GM21526 (cell line): ENCODE results near the gene DOHH.
A peak's percentile ranks its signal among the peaks of the same experiment; 100 is the strongest.

ENCODE experiments used
- ATAC-seq: cut with Tn5 transposase; IDR thresholded peaks from one replicate; pipeline ENCODE4 v1.9.1; 2021; ENCODE audit warnings: moderate library complexity; ENCODE audit not compliant: unreplicated experiment, low FRiP score

DOHH gene

GRCh38 chr19:3505598-3506383, 5.3 kb upstream of the DOHH start, which contains the start of gene FZR1:
Gene FZR1, plus strand, starts transcription at chr19:3506311. Its CDS starts 16,679 bp downstream, at chr19:3522990.
- ATAC-seq = peak; percentile 80

- ATAC-seq = no peak
Measured at GRCh38 chr19:3504735-3505134, 4.3 kb upstream of the DOHH start.

GRCh38 chr19:3503036-3503572, 2.6 kb upstream of the DOHH start:
- no peak for ATAC-seq

- ATAC-seq = no peak
Measured at GRCh38 chr19:3501780-3502179, 1.3 kb upstream of the DOHH start.

- peak; percentile 8 for ATAC-seq
Measured at GRCh38 chr19:3499738-3500428, 591 bp downstream of the DOHH start.

GRCh38 chr19:3497757-3498520, 2.5 kb downstream of the DOHH start:
- no peak for ATAC-seq

- no peak for ATAC-seq
Measured at GRCh38 chr19:3496392-3497273, 3.8 kb downstream of the DOHH start.

GRCh38 chr19:3494559-3494958, 5.9 kb downstream of the DOHH start:
- no peak for ATAC-seq

- no peak for ATAC-seq
Measured at GRCh38 chr19:3494051-3494450, 6.4 kb downstream of the DOHH start.

GRCh38 chr19:3493651-3494050, 6.8 kb downstream of the DOHH start:
- ATAC-seq = no peak

- no peak for ATAC-seq
Measured at GRCh38 chr19:3492919-3493318, 7.6 kb downstream of the DOHH start.

GRCh38 chr19:3492131-3492839, 8.2 kb downstream of the DOHH start:
- ATAC-seq = no peak

GRCh38 chr19:3491396-3492119, 8.9 kb downstream of the DOHH start:
- ATAC-seq = no peak

GRCh38 chr19:3483226-3483628, 17.2 kb downstream of the DOHH start, which contains the start of gene SMIM44:
Gene SMIM44, minus strand, starts transcription at chr19:3483441. Its CDS starts 38 bp downstream, at chr19:3483403.
- no peak for ATAC-seq

GRCh38 chr19:3482507-3483225, 17.8 kb downstream of the DOHH start:
- no peak for ATAC-seq

GRCh38 chr19:3481241-3482090, 19.0 kb downstream of the DOHH start:
- no peak for ATAC-seq
